Left lobe of liver (tissue), 2 donors: ENCODE results near the gene NRXN3. TPM values are rescaled to one million over a fixed set of nuclear protein-coding genes. Genes with fewer than 3 reads are reported as not detected.
"Not testable (repeated sequence)": the region's sequence is repeated elsewhere in the genome, so short reads cannot be mapped to it uniquely, and the experiment has no call there.

Experiments used
- ATAC-seq: fragments of 200-7000 bp; cut with Tn5 transposase; one replicate; pipeline ENCODE4 v1.9.1; 2020; ENCODE audit warnings: mild to moderate bottlenecking, moderate library complexity
- DNase-seq: peaks from one replicate; pipeline ENCODE4 v3.0.0-alpha.2; 2020; ENCODE audit warnings: low spot score
- total RNA-seq: library from RNA; stranded (reverse); gene quantifications from one replicate; pipeline ENCODE4 v1.2.1, GENCODE V29; 2021
- donor health status: DM: no; HTN: no; CAD: no; lungs with moderate emphysema.
- donor health status: DM: no; HTN: yes; CAD: no.

Gene NRXN3
- total RNA-seq, 1 donor from 2014 or later = 0.20 TPM

- ATAC-seq (no peak), DNase-seq (no peak)
Measured at GRCh38 chr14:78974691-78975090, 804.5 kb downstream of the NRXN3 start.

GRCh38 chr14:78975734-78976133, 805.6 kb downstream of the NRXN3 start:
- no peak for DNase-seq
- ATAC-seq = no peak

GRCh38 chr14:78978896-78979295, 808.7 kb downstream of the NRXN3 start:
- no peak for DNase-seq
- ATAC-seq = no peak

- DNase-seq = no peak
- ATAC-seq = no peak
Measured at GRCh38 chr14:78982551-78982950, 812.4 kb downstream of the NRXN3 start.

GRCh38 chr14:78983126-78983525, 813.0 kb downstream of the NRXN3 start:
- DNase-seq = no peak
- no peak for ATAC-seq

- DNase-seq (no peak), ATAC-seq (no peak)
Measured at GRCh38 chr14:78985668-78986381, 815.7 kb downstream of the NRXN3 start.

- ATAC-seq (no peak), DNase-seq (no peak)
Measured at GRCh38 chr14:78986989-78987388, 816.8 kb downstream of the NRXN3 start.

- ATAC-seq (no peak), DNase-seq (no peak)
Measured at GRCh38 chr14:78989221-78989620, 819.0 kb downstream of the NRXN3 start.

GRCh38 chr14:78992867-78993266, 822.7 kb downstream of the NRXN3 start:
- ATAC-seq = no peak

GRCh38 chr14:78997811-78998210, 827.6 kb downstream of the NRXN3 start:
- no peak for ATAC-seq

More at GRCh38 chr14:78992867-78993266, 822.7 kb downstream of the NRXN3 start:
- DNase-seq = no peak

GRCh38 chr14:79009286-79009685, 839.1 kb downstream of the NRXN3 start:
- ATAC-seq (no peak), DNase-seq (no peak)

More at GRCh38 chr14:78997811-78998210, 827.6 kb downstream of the NRXN3 start:
- DNase-seq = no peak

- DNase-seq (no peak), ATAC-seq (peak; percentile 57)
Measured at GRCh38 chr14:79011091-79011919, 841.1 kb downstream of the NRXN3 start.

GRCh38 chr14:79011920-79012204, 841.7 kb downstream of the NRXN3 start:
- ATAC-seq (no peak), DNase-seq (no peak)

- ATAC-seq = no peak
- no peak for DNase-seq
Measured at GRCh38 chr14:79016828-79017505, 846.8 kb downstream of the NRXN3 start.

- ATAC-seq (no peak), DNase-seq (no peak)
Measured at GRCh38 chr14:79017561-79017960, 847.4 kb downstream of the NRXN3 start.

GRCh38 chr14:79018836-79019235, 848.7 kb downstream of the NRXN3 start:
- DNase-seq (no peak), ATAC-seq (no peak)

GRCh38 chr14:79019898-79020297, 849.7 kb downstream of the NRXN3 start:
- ATAC-seq, DNase-seq: not testable (repeated sequence)

GRCh38 chr14:79021766-79022165, 851.6 kb downstream of the NRXN3 start:
- ATAC-seq = no peak
- DNase-seq = no peak

- DNase-seq = no peak
- ATAC-seq = no peak
Measured at GRCh38 chr14:79027138-79027537, 857.0 kb downstream of the NRXN3 start.

GRCh38 chr14:79028281-79028680, 858.1 kb downstream of the NRXN3 start:
- DNase-seq (no peak), ATAC-seq (no peak)

GRCh38 chr14:79036441-79036840, 866.3 kb downstream of the NRXN3 start:
- ATAC-seq = no peak
- no peak for DNase-seq

- no peak for ATAC-seq
Measured at GRCh38 chr14:79037106-79037505, 866.9 kb downstream of the NRXN3 start.

More at GRCh38 chr14:79037106-79037505, 866.9 kb downstream of the NRXN3 start:
- no peak for DNase-seq
